Measurements from ENCODE around the gene CCL19.

Gene CCL19

DNA sequence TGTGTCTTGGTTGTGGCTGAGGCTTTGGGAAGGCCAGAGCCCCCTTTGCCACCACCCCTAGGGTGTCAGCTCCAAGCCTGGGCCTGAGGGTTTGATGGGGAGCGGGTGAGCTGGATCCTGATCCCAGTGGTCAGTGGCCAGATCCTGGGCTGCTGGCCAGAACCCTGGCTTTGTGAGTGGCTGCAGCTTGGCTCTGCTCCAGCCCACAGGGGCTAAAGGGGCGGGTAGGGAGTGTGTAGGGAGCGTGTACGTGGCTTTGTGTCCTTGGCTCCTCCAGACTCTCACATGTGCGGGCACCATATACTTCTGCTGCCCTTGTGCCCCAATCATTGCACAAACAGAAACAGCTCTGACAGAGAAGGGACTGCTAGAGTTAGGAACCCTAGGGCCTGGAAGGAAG is 40.3 kb downstream of the CCL19 start:
- peaks cover 22% of the 10 kb centered on the region; the same call in 1 of the 2 replicates for H3K36me3 ChIP-seq (ENCODE audit: low read depth)
- H3K27ac ChIP-seq (ENCODE audit: poor library complexity, severe bottlenecking), result peak overlapping the region; percentile 70
- H3K4me3 ChIP-seq (ENCODE audit: severe bottlenecking), result no peak overlapping the region
- no peak for TF ChIP-seq CTCF (IDR thresholded peaks at IDR 0.05; ENCODE audit: poor library complexity, severe bottlenecking)
- DNase-seq (ENCODE audit: low spot score), result no peak
- ATAC-seq (ENCODE audit: low read depth), result no peak
- no peaks in the 10 kb centered on the region for H3K9me3 ChIP-seq (ENCODE audit: severe bottlenecking)
- peaks cover 9% of the 10 kb centered on the region for H3K4me1 ChIP-seq (ENCODE audit: insufficient read depth, poor library complexity, severe bottlenecking)
- H3K27me3 ChIP-seq (ENCODE audit: insufficient read depth, poor library complexity, severe bottlenecking), result no peaks in the 10 kb centered on the region

- H3K4me3 ChIP-seq (ENCODE audit: severe bottlenecking), result no peak overlapping the region
- peaks cover 22% of the 10 kb centered on the region; the same call in 1 of the 2 replicates for H3K36me3 ChIP-seq (ENCODE audit: low read depth)
- peaks cover 9% of the 10 kb centered on the region for H3K4me1 ChIP-seq (ENCODE audit: insufficient read depth, poor library complexity, severe bottlenecking)
- H3K27ac ChIP-seq (ENCODE audit: poor library complexity, severe bottlenecking), result no peak overlapping the region
- H3K27me3 ChIP-seq (ENCODE audit: insufficient read depth, poor library complexity, severe bottlenecking), result no peaks in the 10 kb centered on the region
- no peak for TF ChIP-seq CTCF (IDR thresholded peaks at IDR 0.05; ENCODE audit: poor library complexity, severe bottlenecking)
- ATAC-seq (ENCODE audit: low read depth) (no peak), DNase-seq (ENCODE audit: low spot score) (no peak)
- H3K9me3 ChIP-seq (ENCODE audit: severe bottlenecking), result no peaks in the 10 kb centered on the region
These were observed 42.4 kb downstream of the CCL19 start for GRCh38 chr9:34648673-34649072.

DNA sequence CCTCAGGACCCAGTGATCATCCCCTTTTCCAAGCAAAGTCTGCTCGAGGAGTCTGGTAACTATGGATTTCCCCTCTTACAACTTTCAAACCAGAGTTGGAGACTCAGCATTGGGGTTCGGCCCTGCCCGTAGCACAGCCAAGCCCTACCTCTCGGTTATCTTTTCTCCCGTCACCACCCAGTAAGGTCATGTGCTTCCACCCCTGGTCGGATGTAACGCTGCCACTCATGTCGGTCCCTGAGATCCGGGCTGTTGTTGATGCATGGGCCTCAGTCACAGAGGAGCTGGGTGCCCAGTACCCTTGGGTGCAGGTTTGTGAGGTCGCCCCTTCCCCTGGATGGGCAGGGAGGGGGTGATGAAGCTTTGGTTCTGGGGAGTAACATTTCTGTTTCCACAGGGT is 43.4 kb downstream of the CCL19 start:
- Histone ChIP-seq H3K36me3 (ENCODE audit: low read depth) (peaks cover 22% of the 10 kb centered on the region; the same call in 1 of the 2 replicates), H3K27me3 (ENCODE audit: insufficient read depth, poor library complexity, severe bottlenecking) (no peaks in the 10 kb centered on the region), H3K27ac (ENCODE audit: poor library complexity, severe bottlenecking) (peak overlapping the region; percentile 31), H3K4me3 (ENCODE audit: severe bottlenecking) (peak overlapping the region; percentile 50), H3K4me1 (ENCODE audit: insufficient read depth, poor library complexity, severe bottlenecking) (peaks cover 9% of the 10 kb centered on the region), H3K9me3 (ENCODE audit: severe bottlenecking) (no peaks in the 10 kb centered on the region)
- ATAC-seq (ENCODE audit: low read depth) (no peak), DNase-seq (ENCODE audit: low spot score) (no peak)
- no peak for TF ChIP-seq CTCF (IDR thresholded peaks at IDR 0.05; ENCODE audit: poor library complexity, severe bottlenecking)

DNA sequence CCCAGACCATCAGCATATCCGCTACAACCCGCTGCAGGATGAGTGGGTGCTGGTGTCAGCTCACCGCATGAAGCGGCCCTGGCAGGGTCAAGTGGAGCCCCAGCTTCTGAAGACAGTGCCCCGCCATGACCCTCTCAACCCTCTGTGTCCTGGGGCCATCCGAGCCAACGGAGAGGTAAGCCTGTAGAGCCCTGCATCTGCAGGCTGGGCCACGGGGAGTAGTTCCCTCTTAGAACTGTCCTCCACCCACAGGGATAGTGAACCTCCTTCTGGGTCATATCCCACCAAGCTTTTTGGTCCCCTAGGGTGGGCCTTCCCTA is 44.0 kb downstream of the CCL19 start:
- peak; percentile 9; the same call in 2 of the 3 replicates for ATAC-seq (ENCODE audit: low read depth)
- peak; percentile 20 for TF ChIP-seq CTCF (IDR thresholded peaks at IDR 0.05; ENCODE audit: poor library complexity, severe bottlenecking)
- peak overlapping the region; percentile 50 for H3K4me3 ChIP-seq (ENCODE audit: severe bottlenecking)
- peaks cover 9% of the 10 kb centered on the region for H3K4me1 ChIP-seq (ENCODE audit: insufficient read depth, poor library complexity, severe bottlenecking)
- H3K9me3 ChIP-seq (ENCODE audit: severe bottlenecking), result no peaks in the 10 kb centered on the region
- H3K36me3 ChIP-seq (ENCODE audit: low read depth), result peaks cover 22% of the 10 kb centered on the region; the same call in 1 of the 2 replicates
- peak overlapping the region; percentile 31 for H3K27ac ChIP-seq (ENCODE audit: poor library complexity, severe bottlenecking)
- no peaks in the 10 kb centered on the region for H3K27me3 ChIP-seq (ENCODE audit: insufficient read depth, poor library complexity, severe bottlenecking)
- no peak for DNase-seq (ENCODE audit: low spot score)

DNA sequence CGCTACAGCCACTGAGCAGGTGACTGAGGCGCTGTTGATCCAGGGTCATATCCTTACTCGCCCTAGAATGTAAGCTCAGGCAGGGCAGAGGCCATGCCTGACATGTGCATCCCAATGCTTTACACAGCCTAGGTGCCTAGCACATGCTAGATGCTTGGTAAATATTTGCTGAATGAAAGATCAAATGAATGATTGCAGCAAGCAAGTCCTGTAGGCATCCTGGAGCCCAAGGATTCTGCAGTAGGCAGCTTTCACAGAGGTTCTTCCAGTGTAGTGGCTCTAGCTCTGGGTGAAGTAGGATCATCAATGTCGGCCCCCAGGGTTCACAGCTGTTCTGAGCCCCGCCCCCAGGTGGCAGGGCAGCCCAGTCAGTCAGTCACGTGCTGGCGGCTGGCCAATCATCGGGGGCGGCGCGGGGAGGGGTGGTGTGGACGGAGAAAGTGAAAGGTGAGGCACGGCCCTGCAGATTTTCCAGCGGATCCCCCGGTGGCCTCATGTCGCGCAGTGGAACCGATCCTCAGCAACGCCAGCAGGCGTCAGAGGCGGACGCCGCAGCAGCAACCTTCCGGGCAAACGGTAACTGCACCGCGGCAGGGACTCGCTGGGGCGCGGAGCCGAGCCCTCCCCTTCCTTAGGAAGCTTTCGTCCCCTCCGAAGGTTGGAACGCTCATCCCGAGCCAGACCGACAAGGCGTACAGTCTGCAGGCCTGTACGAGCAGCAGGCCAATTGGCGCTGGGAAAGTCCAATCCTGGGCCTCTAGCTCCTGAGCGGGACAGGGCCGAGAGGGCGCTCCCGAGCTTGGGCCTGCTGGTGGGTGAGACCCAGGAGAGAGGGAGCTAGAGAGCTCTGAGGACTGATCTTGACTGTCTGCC is 44.6 kb downstream of the CCL19 start, which contains the start of gene GALT:
GALT (plus strand) TSS at position 465 of the 873 bp plus-strand sequence; CDS start at position 495, 30 bp downstream.
- Histone ChIP-seq H3K4me3 (ENCODE audit: severe bottlenecking) (peak within 1 kb of the TSS; percentile 50), H3K9me3 (ENCODE audit: severe bottlenecking) (no peaks in the 10 kb centered on the region), H3K27ac (ENCODE audit: poor library complexity, severe bottlenecking) (peak within 1 kb of the TSS; percentile 31), H3K27me3 (ENCODE audit: insufficient read depth, poor library complexity, severe bottlenecking) (no peaks in the 10 kb centered on the region), H3K4me1 (ENCODE audit: insufficient read depth, poor library complexity, severe bottlenecking) (peaks cover 9% of the 10 kb centered on the region), H3K36me3 (ENCODE audit: low read depth) (peaks cover 22% of the 10 kb centered on the region; the same call in 1 of the 2 replicates)
- DNase-seq (ENCODE audit: low spot score), result peak; percentile 90
- peak; percentile 75 for ATAC-seq (ENCODE audit: low read depth)
- TF ChIP-seq CTCF (IDR thresholded peaks at IDR 0.05; ENCODE audit: poor library complexity, severe bottlenecking), result peak; percentile 56

All from RWPE2 (cell line).